ENCODE data around the gene PRDM4.

The PRDM4 gene, protein sequence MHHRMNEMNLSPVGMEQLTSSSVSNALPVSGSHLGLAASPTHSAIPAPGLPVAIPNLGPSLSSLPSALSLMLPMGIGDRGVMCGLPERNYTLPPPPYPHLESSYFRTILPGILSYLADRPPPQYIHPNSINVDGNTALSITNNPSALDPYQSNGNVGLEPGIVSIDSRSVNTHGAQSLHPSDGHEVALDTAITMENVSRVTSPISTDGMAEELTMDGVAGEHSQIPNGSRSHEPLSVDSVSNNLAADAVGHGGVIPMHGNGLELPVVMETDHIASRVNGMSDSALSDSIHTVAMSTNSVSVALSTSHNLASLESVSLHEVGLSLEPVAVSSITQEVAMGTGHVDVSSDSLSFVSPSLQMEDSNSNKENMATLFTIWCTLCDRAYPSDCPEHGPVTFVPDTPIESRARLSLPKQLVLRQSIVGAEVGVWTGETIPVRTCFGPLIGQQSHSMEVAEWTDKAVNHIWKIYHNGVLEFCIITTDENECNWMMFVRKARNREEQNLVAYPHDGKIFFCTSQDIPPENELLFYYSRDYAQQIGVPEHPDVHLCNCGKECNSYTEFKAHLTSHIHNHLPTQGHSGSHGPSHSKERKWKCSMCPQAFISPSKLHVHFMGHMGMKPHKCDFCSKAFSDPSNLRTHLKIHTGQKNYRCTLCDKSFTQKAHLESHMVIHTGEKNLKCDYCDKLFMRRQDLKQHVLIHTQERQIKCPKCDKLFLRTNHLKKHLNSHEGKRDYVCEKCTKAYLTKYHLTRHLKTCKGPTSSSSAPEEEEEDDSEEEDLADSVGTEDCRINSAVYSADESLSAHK

DNA sequence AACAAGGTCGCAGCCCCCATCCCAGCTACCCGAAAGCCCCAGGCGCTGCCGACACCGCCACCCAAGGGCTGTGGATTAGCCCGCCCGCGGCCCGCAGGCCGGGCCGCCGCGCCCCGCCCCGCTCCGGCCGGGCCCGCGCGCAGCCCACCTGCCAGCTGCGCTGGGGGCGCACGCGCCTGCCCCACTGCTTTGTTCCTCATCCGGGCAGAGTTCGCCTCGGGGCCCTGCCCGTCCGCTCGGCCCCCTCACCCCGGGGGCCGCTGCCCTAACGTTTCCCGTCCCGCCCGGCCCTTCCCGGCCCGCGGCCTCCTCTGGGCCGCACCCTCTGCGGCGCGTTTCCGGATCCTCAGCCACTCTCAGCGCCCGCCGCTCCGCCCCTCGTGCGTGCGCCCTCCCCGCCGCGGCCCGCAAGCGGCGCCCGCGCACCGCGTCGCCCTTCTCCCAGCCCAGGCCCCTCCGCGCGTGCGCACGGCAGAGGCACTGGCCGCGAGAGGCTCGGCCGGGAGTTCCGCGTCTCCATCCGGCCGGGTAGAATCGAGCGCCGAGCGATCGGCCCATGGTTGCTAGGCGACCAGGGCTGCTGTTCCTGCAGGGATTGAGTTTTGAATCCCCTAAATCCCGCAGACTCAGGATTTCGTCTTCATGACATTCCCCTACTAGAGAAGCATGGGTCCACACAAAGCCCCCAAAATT, at the start of gene PRDM4:
TSS of gene PRDM4 (minus strand) at position 329 of the 693 bp plus-strand sequence. CDS start 622 bp downstream, outside the sequence.
- DNase-seq = peak; percentile 95

DNA sequence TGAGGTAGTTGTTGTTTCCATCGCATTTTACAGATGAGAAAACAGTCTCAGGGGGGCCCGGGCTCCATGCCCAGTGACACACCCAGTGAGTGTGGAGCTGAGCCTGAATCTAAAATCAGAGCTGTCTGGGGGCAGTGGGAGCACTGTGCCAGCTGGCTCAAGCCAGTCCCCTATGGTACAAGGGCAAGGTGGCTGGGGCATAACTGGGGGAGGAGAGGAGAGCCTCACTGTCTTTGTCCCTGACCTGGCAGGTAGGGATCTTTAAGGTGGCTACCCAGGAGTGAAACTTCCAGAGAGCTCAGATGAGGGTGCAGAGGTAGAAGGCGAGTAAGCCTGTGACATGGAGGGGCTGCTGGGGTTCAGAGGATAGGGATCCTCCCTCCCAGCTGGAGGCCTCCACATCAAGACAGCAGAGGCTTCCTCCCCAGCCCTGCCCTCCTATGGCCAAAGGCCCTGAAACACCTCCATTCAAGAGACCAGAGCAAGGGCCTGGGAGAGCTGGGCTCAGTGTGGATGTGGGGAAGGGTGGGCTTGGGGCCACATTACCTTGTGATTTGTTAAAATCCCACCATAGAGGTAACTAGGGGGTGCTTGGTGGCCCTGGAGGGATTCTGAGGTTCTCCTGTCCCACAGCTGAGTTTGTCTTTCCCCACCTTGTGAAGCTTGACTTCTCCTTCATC, 46.7 kb upstream of the PRDM4 start:
- no peak for DNase-seq

DNA sequence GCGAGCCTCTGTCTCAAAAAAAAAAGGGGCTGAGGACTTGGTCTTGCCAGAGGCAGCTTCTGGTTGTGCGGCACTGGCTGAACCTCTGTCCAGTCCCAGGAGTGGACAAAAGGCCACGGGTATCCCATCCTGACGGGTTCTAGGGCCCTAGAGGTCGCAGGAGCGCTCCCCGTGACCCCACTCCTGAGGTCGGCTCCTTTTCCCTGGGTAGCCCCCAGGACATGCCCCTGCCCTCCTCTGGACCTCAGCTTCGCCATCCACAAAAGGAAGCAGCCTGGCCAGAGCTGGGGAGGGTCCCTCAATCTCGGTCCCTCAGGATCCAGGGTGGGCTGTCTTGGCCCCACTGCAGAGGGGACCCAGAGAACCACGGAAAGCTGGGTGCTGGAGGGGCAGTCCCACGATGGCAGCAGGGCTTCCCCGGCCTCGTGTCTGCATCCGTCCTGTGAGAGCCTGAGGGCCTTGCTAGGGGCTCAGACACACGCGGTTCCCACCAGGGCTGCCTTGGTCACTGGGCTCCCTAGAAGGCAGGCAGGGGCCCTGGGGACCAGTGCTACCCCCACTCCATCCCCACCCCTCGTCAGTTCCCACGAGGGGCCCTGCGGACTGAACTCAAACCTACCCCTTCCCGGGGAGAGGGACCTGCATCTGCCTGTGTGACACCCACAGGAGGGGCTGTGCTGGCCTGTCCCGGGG, 44.7 kb upstream of the PRDM4 start:
- DNase-seq = no peak

DNA sequence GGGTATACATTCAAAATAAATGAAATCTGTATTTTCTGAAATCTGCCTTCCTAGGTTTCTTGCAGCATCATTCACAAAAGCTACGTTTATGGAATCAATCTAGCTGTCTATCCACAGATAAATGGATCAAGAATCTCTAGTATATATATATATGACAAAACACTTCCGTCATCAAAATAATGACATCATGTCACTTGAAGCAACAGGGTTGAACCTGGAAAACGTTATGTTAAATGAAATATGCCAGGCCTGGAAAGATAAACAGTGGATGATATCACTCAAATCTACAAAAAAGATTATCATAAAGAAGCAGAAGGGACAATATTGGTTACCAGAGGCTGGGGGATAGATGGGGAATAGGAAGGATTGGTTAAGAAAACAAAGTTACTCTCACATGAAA, 42.2 kb upstream of the PRDM4 start:
- DNase-seq = no peak

DNA sequence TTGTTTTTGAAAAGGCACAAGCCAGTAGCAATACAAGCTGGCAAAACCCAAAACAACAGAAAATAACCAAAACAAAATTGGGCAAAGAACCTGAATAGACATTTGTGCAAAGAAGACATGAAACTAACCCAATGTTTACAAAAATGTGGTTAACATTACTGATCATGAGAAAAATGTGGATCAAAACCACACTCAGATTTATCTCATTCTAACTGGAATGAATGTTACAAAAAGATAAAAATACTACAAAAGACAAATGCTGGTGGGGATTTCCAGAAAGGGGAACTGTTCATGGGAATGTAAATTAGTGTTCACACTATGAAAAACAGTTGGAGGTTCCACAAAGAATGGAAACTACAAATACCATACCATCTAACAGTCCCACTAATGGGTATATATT, 40.2 kb upstream of the PRDM4 start:
- DNase-seq = no peak

DNA sequence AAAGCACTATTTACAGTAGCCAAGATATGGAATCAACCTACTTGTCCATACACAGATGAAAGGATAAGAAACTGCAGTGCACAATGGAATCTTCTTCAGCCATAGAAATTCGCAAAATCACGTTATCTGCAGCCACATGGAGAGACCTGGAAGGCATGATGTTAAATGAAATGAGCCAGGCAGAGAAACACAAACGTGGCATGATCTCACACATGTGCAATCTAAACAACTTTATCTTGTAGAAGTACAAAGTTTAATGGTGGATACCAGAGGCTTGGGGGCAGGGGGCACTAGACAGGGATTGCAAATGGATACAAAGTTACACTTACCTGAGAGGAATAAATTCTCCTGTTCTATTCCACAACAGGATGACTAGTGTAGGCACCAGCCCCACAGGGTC, 37.6 kb upstream of the PRDM4 start:
- DNase-seq = no peak

DNA sequence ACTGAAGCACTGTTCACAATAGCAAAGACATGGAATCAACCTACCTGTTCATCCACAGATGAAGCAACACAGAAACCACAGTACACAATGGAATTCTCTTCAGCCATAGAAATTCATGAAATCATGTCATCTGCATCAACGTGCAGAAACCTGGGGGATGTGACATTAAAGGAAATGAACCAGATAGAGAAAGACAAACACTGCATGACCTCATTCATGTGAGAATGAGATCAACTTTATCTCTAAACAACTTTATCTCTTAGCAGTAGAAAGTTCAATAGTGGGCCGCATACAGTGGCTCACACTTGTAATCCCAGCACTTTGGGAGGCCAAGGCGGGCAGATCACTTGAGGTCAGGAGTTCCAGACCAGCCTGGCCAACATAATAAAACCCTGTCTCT, 33.5 kb upstream of the PRDM4 start:
- no peak for DNase-seq

DNA sequence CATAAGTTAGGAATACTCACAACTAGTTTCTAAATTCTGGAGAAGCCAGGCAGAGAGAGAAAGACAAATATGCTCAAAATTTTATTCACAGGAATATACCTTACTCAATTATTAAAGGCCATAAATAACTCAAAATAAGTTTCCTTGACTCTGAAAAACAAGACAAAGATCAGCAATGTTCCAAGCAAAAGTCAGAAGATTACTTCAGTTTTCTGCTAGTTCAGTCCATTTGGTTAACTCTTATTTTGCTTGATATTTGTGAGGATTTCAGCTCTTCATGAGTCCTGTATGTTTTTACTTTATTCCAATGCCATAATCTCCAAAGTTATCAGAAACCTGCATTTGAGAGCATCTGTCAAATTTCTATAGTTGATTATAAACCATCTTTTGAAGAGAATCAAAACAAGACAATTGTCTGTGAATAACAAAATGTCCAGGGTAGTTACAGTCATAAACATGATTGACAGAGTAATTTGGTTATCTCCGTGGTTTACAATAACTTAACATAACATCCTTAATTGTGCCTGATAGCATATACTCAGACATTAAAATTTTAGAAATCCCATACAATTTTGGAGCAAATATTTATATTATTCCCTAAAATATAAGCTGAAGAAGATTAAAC, 30.6 kb upstream of the PRDM4 start:
- DNase-seq = no peak

DNA sequence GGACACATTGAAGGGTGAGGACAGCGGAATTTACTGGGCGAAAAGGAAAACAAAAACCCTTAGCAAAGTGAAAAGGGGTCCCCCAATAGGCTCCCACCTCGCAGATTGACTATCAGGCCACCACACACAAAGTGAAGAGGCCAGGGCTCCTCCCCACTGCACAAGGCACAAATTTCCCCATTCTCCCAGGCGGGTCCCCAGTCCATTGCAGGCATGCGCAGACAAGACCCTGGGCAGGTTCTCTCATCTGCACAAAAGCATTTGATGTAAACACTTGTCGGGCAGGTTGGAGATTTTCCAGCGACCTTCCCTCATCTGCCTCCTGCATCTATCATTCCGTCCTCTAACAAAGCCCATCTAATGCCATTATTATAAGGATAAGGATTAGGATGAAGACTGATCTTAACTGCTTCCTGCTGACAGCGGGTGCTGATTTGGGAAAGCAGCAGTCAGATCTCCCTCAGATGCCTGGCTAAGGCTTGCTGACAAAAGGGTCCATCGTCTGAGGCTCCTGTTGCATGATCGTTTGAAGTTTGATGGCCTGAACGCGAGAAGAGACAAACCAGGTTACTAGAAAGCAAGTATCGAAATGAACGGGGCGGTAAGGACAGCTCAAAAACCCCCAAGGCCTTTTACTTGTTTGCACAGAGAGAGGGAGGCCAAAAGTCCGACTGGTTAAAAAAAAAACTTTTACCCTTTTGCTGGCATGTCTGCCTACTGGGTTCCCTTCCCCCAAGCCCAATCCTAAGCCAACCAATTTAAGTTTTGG, 27.9 kb upstream of the PRDM4 start:
- DNase-seq = peak; percentile 82

DNA sequence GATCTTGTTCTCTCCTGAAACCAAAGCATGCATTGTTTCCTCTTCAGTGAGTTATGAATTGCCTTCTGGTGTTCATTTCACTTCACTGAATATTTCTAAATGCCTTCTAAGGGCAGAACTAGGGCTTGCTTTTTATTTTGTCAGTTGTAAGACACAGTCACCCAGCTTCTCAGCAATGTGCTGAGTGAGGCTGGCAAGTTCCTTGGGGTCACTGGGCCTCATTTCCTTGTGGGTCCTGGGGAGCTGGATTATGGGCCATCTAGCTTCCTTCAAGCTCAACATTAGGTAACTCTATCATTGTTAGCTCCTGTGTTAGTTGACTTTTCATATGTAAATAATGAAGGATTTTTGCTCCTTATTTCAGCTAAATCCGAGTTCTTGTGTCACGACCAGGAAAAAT, 27.3 kb upstream of the PRDM4 start:
- DNase-seq = no peak

DNA sequence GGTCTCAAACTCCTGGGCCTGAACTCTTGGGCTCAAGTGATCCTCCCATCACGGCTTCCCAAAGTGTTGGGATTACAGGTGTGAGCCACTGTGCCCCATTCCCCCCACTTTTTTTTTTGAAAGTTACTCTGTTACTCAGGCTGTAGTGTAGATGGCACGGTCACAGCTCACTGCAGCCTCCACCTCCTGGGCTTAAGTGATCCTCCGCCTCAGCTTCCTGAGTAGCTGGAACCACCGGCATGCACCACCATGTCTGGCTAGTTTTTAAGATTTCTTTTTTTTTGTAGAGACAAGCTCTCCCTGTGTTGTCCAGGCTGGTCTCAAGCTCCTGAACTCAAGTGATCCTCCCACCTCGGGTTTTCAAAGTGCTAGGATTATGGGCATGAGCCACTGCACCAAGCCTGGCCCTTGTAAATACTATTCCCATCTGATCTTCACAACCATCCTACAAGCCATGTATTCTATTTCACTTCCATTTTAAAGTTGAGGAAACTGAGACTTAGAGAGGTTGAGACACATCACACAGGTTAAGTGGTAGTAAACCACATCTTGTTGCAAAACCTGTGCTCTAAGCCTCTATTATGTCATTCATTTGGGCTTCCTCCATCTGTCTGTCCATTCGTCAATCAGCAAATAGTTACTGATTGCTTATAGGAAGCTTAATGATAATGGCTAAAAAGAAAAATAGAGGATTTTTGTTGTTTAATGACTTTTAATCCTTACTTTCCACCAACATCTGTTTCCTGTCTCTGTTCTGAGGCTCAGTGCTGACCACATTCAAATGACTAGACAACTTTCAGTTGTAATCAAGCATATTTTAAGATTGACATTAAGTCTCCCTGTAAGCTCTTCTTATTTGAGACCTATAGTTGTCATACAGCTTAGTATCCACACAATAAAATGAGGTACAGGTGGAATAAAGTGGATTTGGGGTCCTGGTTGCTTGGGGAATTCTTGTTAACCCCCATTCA, 22.8 kb upstream of the PRDM4 start:
- no peak for DNase-seq

DNA sequence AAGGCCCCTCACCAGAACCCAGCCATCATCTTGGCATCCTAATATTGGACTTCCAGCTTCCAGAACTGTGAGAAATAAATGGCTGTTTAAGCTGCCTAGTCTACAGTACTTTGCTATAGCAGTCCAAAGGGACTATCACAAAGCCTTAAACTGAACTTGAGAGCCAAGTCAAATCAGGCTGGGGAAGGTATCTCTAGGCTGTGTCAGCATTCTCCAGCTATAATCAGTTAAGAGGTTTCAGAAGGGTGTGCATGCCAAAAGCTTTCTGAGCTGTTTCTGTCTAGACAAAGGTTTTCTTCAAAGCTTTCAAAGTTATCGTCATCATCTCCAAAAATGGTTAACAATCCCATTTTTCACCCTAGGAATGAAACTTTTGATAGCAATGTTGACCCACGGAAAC, 21.1 kb upstream of the PRDM4 start:
- DNase-seq = no peak

DNA sequence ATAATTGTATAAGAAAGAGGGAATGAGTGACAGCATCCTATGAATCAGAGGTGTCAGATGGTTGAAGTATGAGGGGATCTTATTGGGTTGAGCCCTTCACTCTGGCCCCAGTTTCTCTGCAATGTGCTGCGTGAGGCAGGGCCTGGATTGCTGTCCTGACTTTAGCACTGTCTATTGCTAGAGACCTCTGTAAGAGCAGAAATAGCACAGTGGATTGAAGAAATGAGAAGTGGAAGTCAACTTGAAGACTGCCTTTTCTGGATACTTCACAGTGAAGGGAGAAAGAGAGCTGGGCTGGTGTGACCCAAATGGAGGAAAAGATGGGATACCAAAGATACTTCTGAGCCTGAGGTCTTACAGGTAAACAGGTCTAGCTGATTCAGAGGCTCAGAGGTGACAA, 19.4 kb upstream of the PRDM4 start:
- DNase-seq = no peak

DNA sequence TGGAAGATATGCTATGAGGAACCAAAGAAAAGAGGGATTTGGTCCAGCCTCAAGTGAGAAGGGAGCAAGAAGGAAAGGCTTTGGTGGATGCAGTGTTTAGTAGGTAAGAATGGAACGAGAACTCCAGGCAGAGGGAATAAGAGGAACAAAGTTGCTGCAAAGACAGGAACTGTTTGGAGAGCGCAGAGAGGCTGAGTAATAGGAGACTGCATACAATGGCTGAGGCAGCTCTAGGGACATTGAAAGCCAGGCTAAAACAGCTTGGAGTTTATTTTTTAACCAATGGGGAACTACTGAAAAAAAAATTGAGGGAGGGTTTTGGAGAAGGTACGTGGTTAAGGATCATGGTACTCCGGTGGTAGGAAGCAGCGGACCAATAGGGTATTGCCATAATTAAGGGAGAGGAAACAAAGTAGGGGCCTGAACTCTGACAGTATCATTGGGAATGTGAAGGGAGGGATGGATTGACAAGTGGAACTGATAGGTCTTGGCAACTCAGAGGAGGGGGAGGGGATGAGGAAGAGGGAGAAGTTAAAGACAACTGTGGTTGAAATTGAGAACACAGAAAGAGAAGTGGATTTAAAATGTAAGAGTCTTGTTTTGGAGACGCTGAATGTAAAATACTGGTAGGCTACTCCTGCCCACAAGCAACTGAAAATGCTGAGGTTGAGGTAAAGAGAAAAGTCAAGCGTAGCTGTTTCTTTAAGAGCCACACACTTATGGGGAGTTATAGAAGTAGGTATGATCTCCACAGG, 18.3 kb upstream of the PRDM4 start:
- no peak for DNase-seq

DNA sequence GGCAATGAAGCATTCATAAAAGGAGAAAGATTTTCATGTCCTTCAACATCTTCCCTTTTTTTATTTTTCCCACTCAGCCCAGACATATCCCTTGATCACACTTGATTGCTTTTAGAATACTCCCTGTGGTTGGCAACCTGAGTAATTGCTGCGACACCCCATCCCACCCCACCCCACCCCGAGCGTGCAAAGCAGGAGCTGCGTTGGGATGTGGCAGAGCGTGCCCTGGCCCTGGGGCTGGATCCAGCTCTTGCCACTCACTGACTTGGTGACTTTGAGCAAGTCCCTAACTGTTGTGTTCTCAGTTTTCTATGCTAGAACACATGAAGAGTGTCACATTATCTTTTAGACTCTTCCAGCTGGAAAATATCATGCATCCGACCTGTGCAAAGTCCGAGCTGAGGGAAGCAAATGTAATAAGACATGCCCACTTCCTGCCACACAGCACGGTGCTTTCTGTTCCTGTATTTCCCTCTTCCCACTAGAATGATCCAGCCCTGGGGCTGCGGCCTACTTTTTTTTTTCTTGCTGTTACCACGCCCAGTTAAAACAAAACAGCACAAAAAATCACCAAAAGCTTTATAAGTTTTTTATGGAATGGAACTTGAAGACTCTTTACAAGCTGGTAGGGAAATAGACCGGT, 17.6 kb upstream of the PRDM4 start:
- no peak for DNase-seq

DNA sequence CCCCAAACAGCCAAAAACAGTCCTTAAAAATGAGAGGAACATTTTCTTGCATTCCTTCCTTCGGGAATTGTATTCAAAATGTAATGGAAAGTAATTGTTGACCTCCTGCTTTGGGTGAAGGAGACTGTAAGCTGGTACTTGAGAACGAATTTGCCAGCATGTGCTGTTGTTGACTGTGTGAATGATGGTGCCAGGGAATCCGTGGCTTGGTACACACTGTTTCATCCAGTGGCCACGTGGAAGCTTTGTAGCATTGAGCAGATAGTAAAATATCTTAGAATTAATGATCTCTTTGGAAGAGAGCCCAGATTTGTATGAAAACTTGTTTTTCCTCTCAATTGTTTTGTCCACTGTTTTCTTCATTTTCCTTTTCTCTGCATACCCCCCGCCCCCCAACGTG, 15.2 kb upstream of the PRDM4 start:
- DNase-seq = no peak

DNA sequence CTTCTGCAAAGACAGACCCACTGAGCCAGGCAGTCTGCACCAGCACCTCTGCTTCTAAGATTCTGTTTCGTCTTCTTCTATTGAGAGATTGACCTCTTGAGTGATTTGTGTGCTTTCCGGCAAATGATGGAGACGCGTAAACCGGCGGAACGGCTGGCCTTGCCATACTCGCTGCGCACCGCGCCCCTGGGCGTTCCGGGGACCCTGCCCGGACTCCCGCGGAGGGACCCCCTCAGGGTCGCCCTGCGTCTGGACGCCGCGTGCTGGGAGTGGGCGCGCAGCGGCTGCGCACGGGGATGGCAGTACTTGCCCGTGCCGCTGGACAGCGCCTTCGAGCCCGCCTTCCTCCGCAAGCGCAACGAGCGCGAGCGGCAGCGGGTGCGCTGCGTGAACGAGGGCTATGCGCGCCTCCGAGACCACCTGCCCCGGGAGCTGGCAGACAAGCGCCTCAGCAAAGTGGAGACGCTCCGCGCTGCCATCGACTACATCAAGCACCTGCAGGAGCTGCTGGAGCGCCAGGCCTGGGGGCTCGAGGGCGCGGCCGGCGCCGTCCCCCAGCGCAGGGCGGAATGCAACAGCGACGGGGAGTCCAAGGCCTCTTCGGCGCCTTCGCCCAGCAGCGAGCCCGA, 14.3 kb upstream of the PRDM4 start:
- DNase-seq = peak; percentile 59

Measured in NCI-H1105 treated with DMSO at 0.1 percent for 48 hours (cell line).